UCSD-AML1 (cell line): ENCODE results near the gene CIC.
A peak's percentile ranks its signal among the peaks of the same experiment; 100 is the strongest.

Source experiments
- DNase-seq: peaks from one replicate; lab custom pipeline; 2025; ENCODE audit not compliant: unreplicated experiment; lab: John Stamatoyannopoulos, UW

Gene CIC

GRCh38 chr19:42275103-42275502, 6.1 kb downstream of the CIC start:
- DNase-seq: no peak

DNA sequence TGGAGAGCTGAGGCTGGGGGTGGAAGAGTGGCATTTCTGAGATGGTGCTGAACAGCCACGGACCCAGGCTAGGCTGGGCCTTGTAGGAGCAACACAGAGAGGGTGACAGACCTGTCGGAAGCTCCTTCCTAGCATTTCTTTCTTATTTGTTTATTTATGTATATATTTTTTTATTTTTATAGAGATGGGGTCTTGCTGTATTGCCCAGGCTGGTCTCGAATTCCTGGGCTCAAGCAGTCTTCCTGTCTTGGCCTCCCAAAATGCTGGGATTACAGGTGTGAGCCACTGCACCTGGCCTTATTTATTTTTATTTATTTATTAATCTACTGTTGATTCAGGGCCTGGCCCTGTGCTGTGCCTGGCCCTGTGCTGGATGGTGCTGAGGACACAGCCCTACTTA, 6.5 kb downstream of the CIC start:
- no peak for DNase-seq

DNA sequence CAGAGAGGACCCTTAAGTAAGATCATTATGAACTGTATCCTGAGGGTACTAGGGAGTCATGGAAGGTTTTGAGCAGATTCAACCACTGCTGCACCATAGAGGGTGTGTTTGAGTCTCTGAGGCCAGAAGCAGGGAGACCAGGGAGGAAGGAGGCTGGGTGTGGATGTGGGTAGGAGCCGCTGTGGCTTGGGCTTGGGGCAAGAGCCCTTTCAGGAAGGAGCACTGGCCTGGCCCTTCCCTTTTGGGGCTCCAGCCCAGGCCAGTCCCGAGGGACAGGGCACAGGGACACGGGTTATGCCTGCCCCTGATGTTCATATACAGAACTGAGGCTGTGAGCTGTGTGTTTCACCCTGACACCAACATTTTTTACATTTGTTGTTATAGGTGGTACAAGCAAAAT, 7.2 kb downstream of the CIC start:
- no peak for DNase-seq

GRCh38 chr19:42276821-42277220, 7.8 kb downstream of the CIC start:
- no peak for DNase-seq

GRCh38 chr19:42277821-42278451, 8.9 kb downstream of the CIC start:
- DNase-seq: no peak

GRCh38 chr19:42278452-42279154, 9.6 kb downstream of the CIC start:
- no peak for DNase-seq

DNA sequence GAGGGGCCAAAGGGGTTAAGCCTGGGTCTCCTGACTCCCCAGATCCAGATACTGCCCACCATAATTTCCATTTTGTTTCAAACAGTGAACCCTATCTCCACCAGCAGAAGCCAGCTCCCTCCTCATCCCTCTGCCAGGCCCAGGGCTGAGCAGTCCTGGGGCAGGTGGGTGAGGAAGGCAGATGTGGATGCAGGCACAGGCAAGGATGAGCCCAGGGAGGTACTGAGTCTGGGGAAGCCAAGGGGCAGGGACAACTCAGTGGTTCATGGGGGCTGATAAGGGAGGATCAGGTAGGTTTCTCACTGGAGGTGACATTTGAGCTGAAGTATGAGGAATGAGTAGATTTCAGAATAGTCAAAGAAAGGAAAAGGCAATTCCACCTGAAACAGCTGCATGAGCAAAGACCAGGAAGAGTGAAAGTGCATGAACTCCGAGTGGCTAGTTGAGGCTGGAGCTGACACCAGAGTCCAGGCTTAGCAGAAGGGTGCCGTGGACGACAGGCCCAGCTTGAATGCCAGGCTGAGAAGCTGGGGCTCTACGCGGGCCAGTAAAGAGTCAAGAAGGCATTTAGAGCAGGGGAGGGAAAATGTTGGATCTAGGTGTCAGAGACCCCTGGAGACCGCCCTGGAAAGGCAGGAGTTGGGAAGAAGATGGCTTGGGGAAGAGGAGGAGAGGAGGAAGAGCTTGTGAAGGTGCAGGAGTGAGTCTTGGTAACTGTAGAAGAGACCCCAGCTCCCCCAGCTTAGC, 10.3 kb downstream of the CIC start:
- DNase-seq: no peak

- DNase-seq: peak; percentile 81
These were observed 11.1 kb downstream of the CIC start for GRCh38 chr19:42279902-42280814.

DNA sequence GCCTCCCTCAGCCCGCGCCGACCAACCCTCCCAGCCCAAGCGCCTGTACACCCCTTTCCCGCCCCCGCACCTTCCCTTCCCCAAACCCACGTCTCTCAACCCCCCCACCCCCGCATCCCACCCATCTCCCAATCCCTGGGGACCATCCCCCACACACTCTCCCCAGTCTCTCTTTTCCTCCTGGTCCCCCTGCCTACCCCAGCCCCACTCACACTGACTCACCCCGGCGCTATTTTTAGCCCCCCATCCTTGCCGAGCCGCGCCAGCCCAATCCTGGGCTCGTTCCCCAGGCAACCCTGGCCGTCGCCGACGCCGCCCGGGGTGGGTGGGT, 11.7 kb downstream of the CIC start:
- no peak for DNase-seq

GRCh38 chr19:42281146-42281826, 12.2 kb downstream of the CIC start:
- DNase-seq: no peak

GRCh38 chr19:42281827-42282762, 13.0 kb downstream of the CIC start:
- no peak for DNase-seq

DNA sequence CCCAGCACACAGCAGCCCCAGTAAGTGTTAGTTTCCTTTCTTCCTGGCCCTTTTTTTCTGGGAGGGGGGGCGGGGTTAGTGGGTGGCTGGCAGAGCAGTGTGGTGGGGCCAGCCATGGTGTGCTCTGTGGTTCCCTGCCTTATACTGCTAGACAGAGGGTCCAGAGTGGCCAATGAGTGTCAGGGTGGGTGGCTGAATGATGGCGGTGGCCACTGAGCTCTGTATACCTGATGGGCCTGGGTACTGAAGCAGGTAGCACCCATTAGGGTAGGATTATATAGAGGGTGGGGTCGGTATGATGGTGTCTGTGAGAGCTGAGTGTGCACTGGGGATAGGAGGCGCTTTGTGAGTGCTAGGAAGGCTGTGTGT, 13.8 kb downstream of the CIC start:
- no peak for DNase-seq

DNA sequence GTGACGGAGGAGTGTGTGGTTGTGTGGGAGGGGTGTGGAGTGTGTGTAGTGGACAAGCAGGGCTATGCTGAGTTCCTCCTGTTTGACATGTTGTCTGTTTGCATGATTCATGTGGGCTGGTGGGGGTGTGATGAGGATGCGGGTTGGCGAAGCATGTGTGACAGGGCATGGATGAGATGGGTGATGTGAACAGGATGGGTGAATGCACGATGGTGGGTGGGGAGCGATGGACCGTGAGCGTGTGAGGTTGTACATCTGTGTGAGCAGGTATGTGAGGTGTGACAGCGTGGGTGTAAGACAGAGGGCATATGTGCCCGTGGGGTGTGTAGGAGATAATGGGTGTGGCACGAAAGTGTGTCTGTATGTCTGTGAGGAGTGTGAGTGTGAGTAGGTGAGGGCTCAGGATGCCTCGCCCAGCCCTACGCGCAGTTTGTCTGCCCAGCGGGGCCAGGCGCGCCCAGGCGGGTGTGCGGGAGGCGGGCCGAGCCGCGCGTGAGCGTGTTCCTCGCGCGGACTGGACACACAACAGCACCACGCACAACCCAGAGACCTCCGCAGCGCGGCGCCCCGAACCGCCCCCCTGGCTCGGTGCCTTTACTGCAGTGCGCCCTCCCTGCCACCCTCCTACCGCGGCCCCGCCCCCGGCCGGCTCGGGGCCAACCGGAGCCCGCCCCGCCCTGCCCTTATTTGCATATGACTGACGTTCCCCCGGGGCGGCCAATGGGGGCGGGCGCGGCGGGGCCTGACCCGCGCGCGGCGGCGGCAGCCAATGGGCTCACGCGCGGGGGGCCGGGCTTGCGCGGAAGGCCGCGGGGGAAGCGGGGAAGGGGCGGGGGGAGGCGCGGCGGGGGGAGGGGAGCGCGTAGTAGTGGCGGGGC, 14.4 kb downstream of the CIC start:
- DNase-seq: peak; percentile 96

GRCh38 chr19:42284066-42284501, 15.0 kb downstream of the CIC start:
- peak; percentile 83 for DNase-seq

GRCh38 chr19:42284591-42285341, 15.7 kb downstream of the CIC start:
- DNase-seq: no peak

DNA sequence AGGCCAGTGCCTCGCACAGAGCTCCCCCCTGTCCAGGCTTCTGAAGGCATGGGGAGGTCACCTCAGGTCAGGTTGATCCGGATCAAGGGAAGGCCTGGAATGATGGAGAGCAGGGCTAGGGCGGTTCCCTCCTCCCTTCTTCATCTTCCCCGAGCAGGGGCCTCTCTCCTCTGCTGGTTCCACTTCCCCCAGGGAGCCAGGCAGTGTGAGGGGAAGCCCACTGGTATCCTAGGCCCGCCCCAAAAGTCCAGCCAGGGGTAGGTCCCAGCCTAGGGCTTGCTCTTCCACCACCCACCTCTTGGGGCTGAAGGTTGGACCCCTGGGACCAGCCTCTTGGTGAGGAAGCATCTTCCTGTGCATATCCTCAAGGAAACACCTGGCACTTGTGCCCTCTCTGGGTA, 16.5 kb downstream of the CIC start:
- no peak for DNase-seq

DNA sequence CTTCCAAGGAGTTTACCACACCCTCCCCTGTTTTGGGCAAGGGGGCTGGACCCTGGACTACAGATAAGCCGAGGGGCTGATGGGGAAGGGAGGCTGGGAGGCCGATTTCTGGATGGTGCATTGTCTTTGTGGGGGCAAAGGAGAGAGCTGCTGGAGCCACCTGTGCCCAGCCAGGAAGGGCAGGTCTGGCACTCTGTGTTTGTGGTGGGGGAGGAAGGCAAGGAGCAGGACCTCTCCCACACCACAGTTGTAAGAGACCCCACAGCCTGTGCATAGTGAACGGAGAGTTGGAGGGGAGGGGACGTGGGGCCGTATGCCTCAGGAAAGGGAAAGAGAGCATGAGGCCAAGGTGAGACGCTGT, 16.9 kb downstream of the CIC start:
- DNase-seq: no peak
